HCT116 (cell line): Measurements from ENCODE around the gene BTBD9. TPM values are rescaled to one million over a fixed set of nuclear protein-coding genes. Genes with fewer than 3 reads are reported as not detected.

Experiments
- ATAC-seq: fragments of 200-7000 bp; cut with Tn5 transposase; 2 replicates; pipeline ENCODE4 v1.9.1; 2020; ENCODE audit warnings: mild to moderate bottlenecking, moderate library complexity
- BruUV-seq: library from RNA; stranded (reverse); fragments of 400-500 nt; replicated peaks from 2 replicates; lab custom pipeline; 2021; lab: Mats Ljungman, UMichigan
- CTCF ChIA-PET: fragments of 300-600 bp; sonication (Branson Sonifier 250); formaldehyde crosslinking; loops from one replicate; lab custom pipeline; 2021; ENCODE audit warnings: antibody characterized with exemption; lab: Charles Lee
- POLR2A ChIA-PET: fragments of 300-600, 350-600 bp; sonication (Branson Sonifier 250); formaldehyde crosslinking; loops from one replicate; lab custom pipeline; 2021; ENCODE audit warnings: antibody characterized with exemption; lab: Charles Lee
- RAD21 ChIA-PET, 2 experiments: fragments of 300-600 bp; sonication (Branson Sonifier 250); formaldehyde crosslinking; loops; one replicate each; lab custom pipeline; 2023; ENCODE audit warnings: low total read pairs in 2 of 2; ENCODE audit not compliant: uncharacterized antibody in 2 of 2, unreplicated experiment in 2 of 2, low non-redundant PET in 1 of 2; lab: Charles Lee
- DNase-seq: peaks from one replicate; pipeline ENCODE4 v3.0.0-alpha.2; 2010; ENCODE audit warnings: low read depth, low spot score
- H2AFZ ChIP-seq: fragments of 200-600 bp; shearing (Covaris generic), sonication (generic); 2 replicates; pipeline ENCODE4 v1.6.1; 2017; ENCODE audit warnings: low read depth, mixed run types, mixed read lengths, antibody characterized with exemption, low read length; ENCODE audit not compliant: poor library complexity, severe bottlenecking
- H3K27ac ChIP-seq: 2 replicates; pipeline ENCODE4 v1.5.1; 2012; ENCODE audit warnings: low read depth, low read length
- H3K27me3 ChIP-seq: fragments of 200-600 bp; sonication (generic); 2 replicates; pipeline ENCODE4 v1.6.1; 2016; ENCODE audit warnings: mixed run types, low read length, mixed read lengths; ENCODE audit not compliant: insufficient read depth
- H3K36me3 ChIP-seq, 2 experiments: fragments of 200-500 bp in 1 of 2; fragments of 200-600 bp in 1 of 2; sonication (Bioruptor generic) in 1 of 2; sonication (generic) in 1 of 2; 2 replicates each; pipeline versions ENCODE4 v1.5.1 to v1.6.1; 2014 to 2016; ENCODE audit warnings: low read length in 2 of 2, inconsistent platforms in 1 of 2, mixed read lengths in 1 of 2, mixed run types in 1 of 2; ENCODE audit not compliant: insufficient read depth in 2 of 2, control insufficient read depth in 1 of 2
- H3K4me1 ChIP-seq, 2 experiments: fragments of 200-600 bp in 1 of 2; sonication (generic) in 1 of 2; 2 replicates each; pipeline versions ENCODE4 v1.5.1 to v1.6.1; 2012 to 2017; ENCODE audit warnings: low read length in 2 of 2, inconsistent platforms in 1 of 2, mild to moderate bottlenecking in 1 of 2, mixed read lengths in 1 of 2, mixed run types in 1 of 2, moderate library complexity in 1 of 2; ENCODE audit not compliant: insufficient read depth in 2 of 2, control insufficient read depth in 1 of 2
- H3K4me2 ChIP-seq: fragments of 200-600 bp; sonication (generic); 2 replicates; pipeline ENCODE4 v1.6.1; 2017; ENCODE audit warnings: mixed run types, low read length, mixed read lengths
- H3K4me3 ChIP-seq, 2 experiments: fragments of 200-600 bp in 1 of 2; sonication (generic) in 1 of 2; replicated peaks in 1 of 2; 2 replicates each; pipeline ENCODE4 v1.5.1; 2011 to 2016; ENCODE audit warnings: low read length in 2 of 2, control low read depth in 1 of 2, low read depth in 1 of 2, mild to moderate bottlenecking in 1 of 2, mixed read lengths in 1 of 2, mixed run types in 1 of 2
- H3K79me2 ChIP-seq: fragments of 200-600 bp; sonication (generic); 2 replicates; pipeline ENCODE4 v1.6.1; 2017; ENCODE audit warnings: mild to moderate bottlenecking, mixed run types, low read length, moderate library complexity, mixed read lengths; ENCODE audit not compliant: insufficient read depth
- H3K9ac ChIP-seq: fragments of 200-600 bp; sonication (generic); 2 replicates; pipeline ENCODE4 v1.6.1; 2016; ENCODE audit warnings: low read length, mixed read lengths
- H3K9me2 ChIP-seq: fragments of 200-600 bp; sonication (generic), shearing (Covaris generic); 2 replicates; pipeline ENCODE4 v1.6.1; 2017; ENCODE audit warnings: mixed run types, mild to moderate bottlenecking, moderate library complexity; ENCODE audit not compliant: insufficient read depth
- H3K9me3 ChIP-seq, 2 experiments: fragments of 200-500 bp in 1 of 2; fragments of 200-600 bp in 1 of 2; sonication (Bioruptor generic) in 1 of 2; sonication (generic) in 1 of 2; 2 replicates each; pipeline ENCODE4 v1.6.1; 2014 to 2017; ENCODE audit warnings: low read length in 2 of 2, mixed read lengths in 2 of 2, inconsistent platforms in 1 of 2, low read depth in 1 of 2, mild to moderate bottlenecking in 1 of 2, mixed run types in 1 of 2, moderate library complexity in 1 of 2; ENCODE audit not compliant: control insufficient read depth in 1 of 2, insufficient read depth in 1 of 2
- H4K20me1 ChIP-seq: fragments of 200-600 bp; sonication (generic), shearing (Covaris generic); 2 replicates; pipeline ENCODE4 v1.6.1; 2017; ENCODE audit warnings: mixed run types, mild to moderate bottlenecking, moderate library complexity; ENCODE audit not compliant: insufficient read depth
- CBX3 ChIP-seq: IDR thresholded peaks from 2 replicates; pipeline ENCODE4 v1.6.1; 2012; ENCODE audit warnings: low read depth
- CEBPB ChIP-seq: IDR thresholded peaks from 2 replicates; pipeline ENCODE4 v1.6.1; 2012; ENCODE audit warnings: low read depth
- EGR1 ChIP-seq: IDR thresholded peaks from 2 replicates; pipeline ENCODE4 v1.6.1; 2012; ENCODE audit warnings: low read depth
- EZH2 ChIP-seq: fragments of 200-600 bp; sonication (generic); IDR thresholded peaks from 2 replicates; pipeline ENCODE4 v1.6.1; 2017; ENCODE audit warnings: antibody characterized with exemption, mixed run types
- FOSL1 ChIP-seq: IDR thresholded peaks from 2 replicates; pipeline ENCODE4 v1.6.1; 2012; ENCODE audit warnings: low read depth
- JUND ChIP-seq: IDR thresholded peaks from 2 replicates; pipeline ENCODE4 v1.6.1; 2012
- RAD21 ChIP-seq: IDR thresholded peaks from 2 replicates; pipeline ENCODE4 v1.6.1; 2012; ENCODE audit warnings: low read depth, mild to moderate bottlenecking
- SIN3A ChIP-seq: IDR thresholded peaks from 2 replicates; pipeline ENCODE4 v1.6.1; 2012; ENCODE audit warnings: low read depth
- SRF ChIP-seq: IDR thresholded peaks from 2 replicates; pipeline ENCODE4 v1.6.1; 2012; ENCODE audit warnings: low read depth
- TCF7L2 ChIP-seq: IDR thresholded peaks from 2 replicates; pipeline ENCODE4 v1.7.0; 2011; ENCODE audit warnings: borderline replicate concordance, inconsistent platforms; ENCODE audit not compliant: insufficient read depth, insufficient read length; ENCODE audit errors: extremely low read depth
- YY1 ChIP-seq: IDR thresholded peaks from 2 replicates; pipeline ENCODE4 v1.6.1; 2011; ENCODE audit warnings: low read length, low read depth, moderate library complexity, mild to moderate bottlenecking; ENCODE audit not compliant: insufficient replicate concordance; ENCODE audit errors: extremely low read depth
- ZFX ChIP-seq: fragments of 450-650 bp; IDR thresholded peaks from 2 replicates; pipeline ENCODE4 v1.6.1; 2017
- ZNF274 ChIP-seq: fragments of 200-500 bp; sonication (Bioruptor generic); IDR thresholded peaks from 2 replicates; pipeline ENCODE4 v1.6.1; 2014; ENCODE audit warnings: mild to moderate bottlenecking, low read depth, low read length, inconsistent platforms
- intact Hi-C: fragments of 100-400 bp; cut with micrococcal nuclease; formaldehyde crosslinking; loops from 2 replicates; pipeline ENCODE4 v1.10.0; 2022
- total RNA-seq: library from RNA; stranded (reverse); gene quantifications from one replicate; pipeline ENCODE4 v1.2.1, GENCODE V29; 2021; ENCODE audit not compliant: unreplicated experiment
- TF ChIP-seq, protein P1 (sequence below): IDR thresholded peaks from 2 replicates; pipeline ENCODE4 v1.6.1; 2012
- TF ChIP-seq, protein P2 (sequence below): IDR thresholded peaks from 2 replicates; pipeline ENCODE4 v1.6.1; 2012; ENCODE audit warnings: low read depth
- TF ChIP-seq, protein P3 (sequence below): IDR thresholded peaks from 2 replicates; pipeline ENCODE4 v1.6.1; 2012
- TF ChIP-seq, protein P4 (sequence below): IDR thresholded peaks from 2 replicates; pipeline ENCODE4 v1.6.1; 2011; ENCODE audit warnings: mild to moderate bottlenecking, low read length, moderate library complexity; ENCODE audit not compliant: insufficient replicate concordance; ENCODE audit errors: extremely low read depth
- TF ChIP-seq, protein P5 (sequence below), 3 experiments: fragments of 200-600 bp in 1 of 3; sonication (generic) in 1 of 3; IDR thresholded peaks in 2 of 3; conservative IDR thresholded peaks in 1 of 3; 2 replicates each; pipeline ENCODE4 v1.5.1; 2012 to 2017; ENCODE audit warnings: low read depth in 2 of 3, low read length in 2 of 3, antibody characterized with exemption in 1 of 3, borderline replicate concordance in 1 of 3, control low read depth in 1 of 3, mild to moderate bottlenecking in 1 of 3, mixed read lengths in 1 of 3, mixed run types in 1 of 3, moderate library complexity in 1 of 3; ENCODE audit not compliant: insufficient read depth in 1 of 3

The BTBD9 gene
- total RNA-seq, 1 experiment from 2014 or later: 10.9 TPM

DNA sequence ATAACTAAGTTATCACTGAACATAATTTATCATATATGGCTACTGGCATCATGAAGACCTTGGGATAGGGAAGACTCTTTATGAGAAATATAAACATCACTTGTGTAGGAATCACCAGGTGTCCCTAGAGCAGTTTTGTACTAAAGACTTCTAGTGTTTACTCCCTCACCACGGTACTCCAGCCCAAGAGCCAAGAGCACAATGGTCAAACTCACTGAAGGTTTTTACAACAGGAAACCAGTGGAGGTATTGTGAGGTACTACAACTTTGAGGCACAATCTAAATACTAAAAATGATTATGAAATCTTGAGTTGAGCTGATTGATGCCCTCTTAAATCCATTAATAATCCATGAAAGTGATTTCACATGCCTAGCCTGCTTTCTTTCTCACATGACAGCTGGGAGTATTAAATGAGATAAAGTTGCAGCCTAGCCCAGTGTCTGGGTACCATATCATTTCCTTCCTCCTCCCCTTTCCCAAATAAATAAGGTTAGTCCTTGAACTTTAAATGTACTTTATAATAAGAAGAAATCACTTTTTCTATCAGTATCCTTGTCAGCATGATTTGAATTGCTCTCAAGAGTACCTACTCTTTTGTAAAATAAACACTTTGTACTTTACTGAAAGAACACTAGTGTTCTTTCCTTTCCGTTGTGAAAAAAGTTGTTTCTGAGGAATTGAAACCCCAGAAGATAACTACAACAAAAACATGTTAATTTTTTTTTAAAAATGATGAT, 36.7 kb upstream of the BTBD9 start:
- TF ChIP-seq, protein P1, sequence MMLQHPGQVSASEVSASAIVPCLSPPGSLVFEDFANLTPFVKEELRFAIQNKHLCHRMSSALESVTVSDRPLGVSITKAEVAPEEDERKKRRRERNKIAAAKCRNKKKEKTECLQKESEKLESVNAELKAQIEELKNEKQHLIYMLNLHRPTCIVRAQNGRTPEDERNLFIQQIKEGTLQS: no peak
- TF ChIP-seq YY1: no peak
- TF ChIP-seq ZNF274: no peak
- no peak for TF ChIP-seq TCF7L2
- no peak for TF ChIP-seq RAD21
- TF ChIP-seq SIN3A: no peak
- no peak for TF ChIP-seq EZH2
- no peak for TF ChIP-seq SRF
- TF ChIP-seq JUND: no peak
- no peak for TF ChIP-seq EGR1
- TF ChIP-seq, protein P2, sequence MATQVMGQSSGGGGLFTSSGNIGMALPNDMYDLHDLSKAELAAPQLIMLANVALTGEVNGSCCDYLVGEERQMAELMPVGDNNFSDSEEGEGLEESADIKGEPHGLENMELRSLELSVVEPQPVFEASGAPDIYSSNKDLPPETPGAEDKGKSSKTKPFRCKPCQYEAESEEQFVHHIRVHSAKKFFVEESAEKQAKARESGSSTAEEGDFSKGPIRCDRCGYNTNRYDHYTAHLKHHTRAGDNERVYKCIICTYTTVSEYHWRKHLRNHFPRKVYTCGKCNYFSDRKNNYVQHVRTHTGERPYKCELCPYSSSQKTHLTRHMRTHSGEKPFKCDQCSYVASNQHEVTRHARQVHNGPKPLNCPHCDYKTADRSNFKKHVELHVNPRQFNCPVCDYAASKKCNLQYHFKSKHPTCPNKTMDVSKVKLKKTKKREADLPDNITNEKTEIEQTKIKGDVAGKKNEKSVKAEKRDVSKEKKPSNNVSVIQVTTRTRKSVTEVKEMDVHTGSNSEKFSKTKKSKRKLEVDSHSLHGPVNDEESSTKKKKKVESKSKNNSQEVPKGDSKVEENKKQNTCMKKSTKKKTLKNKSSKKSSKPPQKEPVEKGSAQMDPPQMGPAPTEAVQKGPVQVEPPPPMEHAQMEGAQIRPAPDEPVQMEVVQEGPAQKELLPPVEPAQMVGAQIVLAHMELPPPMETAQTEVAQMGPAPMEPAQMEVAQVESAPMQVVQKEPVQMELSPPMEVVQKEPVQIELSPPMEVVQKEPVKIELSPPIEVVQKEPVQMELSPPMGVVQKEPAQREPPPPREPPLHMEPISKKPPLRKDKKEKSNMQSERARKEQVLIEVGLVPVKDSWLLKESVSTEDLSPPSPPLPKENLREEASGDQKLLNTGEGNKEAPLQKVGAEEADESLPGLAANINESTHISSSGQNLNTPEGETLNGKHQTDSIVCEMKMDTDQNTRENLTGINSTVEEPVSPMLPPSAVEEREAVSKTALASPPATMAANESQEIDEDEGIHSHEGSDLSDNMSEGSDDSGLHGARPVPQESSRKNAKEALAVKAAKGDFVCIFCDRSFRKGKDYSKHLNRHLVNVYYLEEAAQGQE: no peak
- TF ChIP-seq CEBPB: no peak
- TF ChIP-seq FOSL1: no peak
- no peak for TF ChIP-seq ZFX
- TF ChIP-seq CBX3: no peak
- TF ChIP-seq, protein P3, sequence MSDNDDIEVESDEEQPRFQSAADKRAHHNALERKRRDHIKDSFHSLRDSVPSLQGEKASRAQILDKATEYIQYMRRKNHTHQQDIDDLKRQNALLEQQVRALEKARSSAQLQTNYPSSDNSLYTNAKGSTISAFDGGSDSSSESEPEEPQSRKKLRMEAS: no peak
- TF ChIP-seq, protein P4, sequence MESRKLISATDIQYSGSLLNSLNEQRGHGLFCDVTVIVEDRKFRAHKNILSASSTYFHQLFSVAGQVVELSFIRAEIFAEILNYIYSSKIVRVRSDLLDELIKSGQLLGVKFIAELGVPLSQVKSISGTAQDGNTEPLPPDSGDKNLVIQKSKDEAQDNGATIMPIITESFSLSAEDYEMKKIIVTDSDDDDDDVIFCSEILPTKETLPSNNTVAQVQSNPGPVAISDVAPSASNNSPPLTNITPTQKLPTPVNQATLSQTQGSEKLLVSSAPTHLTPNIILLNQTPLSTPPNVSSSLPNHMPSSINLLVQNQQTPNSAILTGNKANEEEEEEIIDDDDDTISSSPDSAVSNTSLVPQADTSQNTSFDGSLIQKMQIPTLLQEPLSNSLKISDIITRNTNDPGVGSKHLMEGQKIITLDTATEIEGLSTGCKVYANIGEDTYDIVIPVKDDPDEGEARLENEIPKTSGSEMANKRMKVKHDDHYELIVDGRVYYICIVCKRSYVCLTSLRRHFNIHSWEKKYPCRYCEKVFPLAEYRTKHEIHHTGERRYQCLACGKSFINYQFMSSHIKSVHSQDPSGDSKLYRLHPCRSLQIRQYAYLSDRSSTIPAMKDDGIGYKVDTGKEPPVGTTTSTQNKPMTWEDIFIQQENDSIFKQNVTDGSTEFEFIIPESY: no peak
- TF ChIP-seq, protein P5, sequence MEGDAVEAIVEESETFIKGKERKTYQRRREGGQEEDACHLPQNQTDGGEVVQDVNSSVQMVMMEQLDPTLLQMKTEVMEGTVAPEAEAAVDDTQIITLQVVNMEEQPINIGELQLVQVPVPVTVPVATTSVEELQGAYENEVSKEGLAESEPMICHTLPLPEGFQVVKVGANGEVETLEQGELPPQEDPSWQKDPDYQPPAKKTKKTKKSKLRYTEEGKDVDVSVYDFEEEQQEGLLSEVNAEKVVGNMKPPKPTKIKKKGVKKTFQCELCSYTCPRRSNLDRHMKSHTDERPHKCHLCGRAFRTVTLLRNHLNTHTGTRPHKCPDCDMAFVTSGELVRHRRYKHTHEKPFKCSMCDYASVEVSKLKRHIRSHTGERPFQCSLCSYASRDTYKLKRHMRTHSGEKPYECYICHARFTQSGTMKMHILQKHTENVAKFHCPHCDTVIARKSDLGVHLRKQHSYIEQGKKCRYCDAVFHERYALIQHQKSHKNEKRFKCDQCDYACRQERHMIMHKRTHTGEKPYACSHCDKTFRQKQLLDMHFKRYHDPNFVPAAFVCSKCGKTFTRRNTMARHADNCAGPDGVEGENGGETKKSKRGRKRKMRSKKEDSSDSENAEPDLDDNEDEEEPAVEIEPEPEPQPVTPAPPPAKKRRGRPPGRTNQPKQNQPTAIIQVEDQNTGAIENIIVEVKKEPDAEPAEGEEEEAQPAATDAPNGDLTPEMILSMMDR (IDR thresholded peaks at IDR 0.05 in 2 of 3, conservative IDR thresholded peaks at IDR 0.05 in 1 of 3; ENCODE audit: borderline replicate concordance in 1 of 3, insufficient read depth in 1 of 3, low read depth in 2 of 3, low read length in 2 of 3): no peak
- Histone ChIP-seq H3K4me3 (no peak overlapping the region), H3K4me1 (no peaks in the 10 kb centered on the region), H3K4me2 (no peak overlapping the region), H3K27me3 (no peaks in the 10 kb centered on the region), H3K9ac (no peak overlapping the region), H3K9me3 (no peaks in the 10 kb centered on the region), H3K27ac (no peak overlapping the region), H3K9me2 (no peaks in the 10 kb centered on the region), H3K36me3 (peaks cover 20 to 21% of the 10 kb centered on the region in 2 experiments), H4K20me1 (no peaks in the 10 kb centered on the region), H2AFZ (no peak overlapping the region), H3K79me2 (no peaks in the 10 kb centered on the region; the same call in 1 of the 2 replicates)
- RAD21 ChIA-PET: no interaction called here
- CTCF ChIA-PET: no interaction called here
- TSS peak; percentile 53 for BruUV-seq
- ATAC-seq: no peak
- POLR2A ChIA-PET: no interaction called here
- DNase-seq: no peak
- intact Hi-C loops: loop anchor here (10.0 kb wide), 2 partner anchors 182 to 652 kb away; no protein-coding TSS in a partner anchor
